HCT116 (cell line): ENCODE data around the gene PCDHGA1. TPM values are rescaled to one million over a fixed set of nuclear protein-coding genes. Genes with fewer than 3 reads are reported as not detected.

Experiments
- ATAC-seq: fragments of 200-7000 bp; cut with Tn5 transposase; 2 replicates; pipeline ENCODE4 v1.9.1; 2020; ENCODE audit warnings: mild to moderate bottlenecking, moderate library complexity
- BruUV-seq: library from RNA; stranded (reverse); fragments of 400-500 nt; replicated peaks from 2 replicates; lab custom pipeline; 2021; lab: Mats Ljungman, UMichigan
- CTCF ChIA-PET: fragments of 300-600 bp; sonication (Branson Sonifier 250); formaldehyde crosslinking; loops from one replicate; lab custom pipeline; 2021; ENCODE audit warnings: antibody characterized with exemption; lab: Charles Lee
- POLR2A ChIA-PET: fragments of 300-600, 350-600 bp; sonication (Branson Sonifier 250); formaldehyde crosslinking; loops from one replicate; lab custom pipeline; 2021; ENCODE audit warnings: antibody characterized with exemption; lab: Charles Lee
- RAD21 ChIA-PET, 2 experiments: fragments of 300-600 bp; sonication (Branson Sonifier 250); formaldehyde crosslinking; loops; one replicate each; lab custom pipeline; 2023; ENCODE audit warnings: low total read pairs in 2 of 2; ENCODE audit not compliant: uncharacterized antibody in 2 of 2, unreplicated experiment in 2 of 2, low non-redundant PET in 1 of 2; lab: Charles Lee
- DNase-seq: peaks from one replicate; pipeline ENCODE4 v3.0.0-alpha.2; 2010; ENCODE audit warnings: low read depth, low spot score
- H2AFZ ChIP-seq: fragments of 200-600 bp; shearing (Covaris generic), sonication (generic); 2 replicates; pipeline ENCODE4 v1.6.1; 2017; ENCODE audit warnings: low read depth, mixed run types, mixed read lengths, antibody characterized with exemption, low read length; ENCODE audit not compliant: poor library complexity, severe bottlenecking
- H3K27ac ChIP-seq: 2 replicates; pipeline ENCODE4 v1.5.1; 2012; ENCODE audit warnings: low read depth, low read length
- H3K27me3 ChIP-seq: fragments of 200-600 bp; sonication (generic); 2 replicates; pipeline ENCODE4 v1.6.1; 2016; ENCODE audit warnings: mixed run types, low read length, mixed read lengths; ENCODE audit not compliant: insufficient read depth
- H3K36me3 ChIP-seq, 2 experiments: fragments of 200-500 bp in 1 of 2; fragments of 200-600 bp in 1 of 2; sonication (Bioruptor generic) in 1 of 2; sonication (generic) in 1 of 2; 2 replicates each; pipeline versions ENCODE4 v1.5.1 to v1.6.1; 2014 to 2016; ENCODE audit warnings: low read length in 2 of 2, inconsistent platforms in 1 of 2, mixed read lengths in 1 of 2, mixed run types in 1 of 2; ENCODE audit not compliant: insufficient read depth in 2 of 2, control insufficient read depth in 1 of 2
- H3K4me1 ChIP-seq, 2 experiments: fragments of 200-600 bp in 1 of 2; sonication (generic) in 1 of 2; 2 replicates each; pipeline versions ENCODE4 v1.5.1 to v1.6.1; 2012 to 2017; ENCODE audit warnings: low read length in 2 of 2, inconsistent platforms in 1 of 2, mild to moderate bottlenecking in 1 of 2, mixed read lengths in 1 of 2, mixed run types in 1 of 2, moderate library complexity in 1 of 2; ENCODE audit not compliant: insufficient read depth in 2 of 2, control insufficient read depth in 1 of 2
- H3K4me2 ChIP-seq: fragments of 200-600 bp; sonication (generic); 2 replicates; pipeline ENCODE4 v1.6.1; 2017; ENCODE audit warnings: mixed run types, low read length, mixed read lengths
- H3K4me3 ChIP-seq, 2 experiments: fragments of 200-600 bp in 1 of 2; sonication (generic) in 1 of 2; replicated peaks in 1 of 2; 2 replicates each; pipeline ENCODE4 v1.5.1; 2011 to 2016; ENCODE audit warnings: low read length in 2 of 2, control low read depth in 1 of 2, low read depth in 1 of 2, mild to moderate bottlenecking in 1 of 2, mixed read lengths in 1 of 2, mixed run types in 1 of 2
- H3K79me2 ChIP-seq: fragments of 200-600 bp; sonication (generic); 2 replicates; pipeline ENCODE4 v1.6.1; 2017; ENCODE audit warnings: mild to moderate bottlenecking, mixed run types, low read length, moderate library complexity, mixed read lengths; ENCODE audit not compliant: insufficient read depth
- H3K9ac ChIP-seq: fragments of 200-600 bp; sonication (generic); 2 replicates; pipeline ENCODE4 v1.6.1; 2016; ENCODE audit warnings: low read length, mixed read lengths
- H3K9me2 ChIP-seq: fragments of 200-600 bp; sonication (generic), shearing (Covaris generic); 2 replicates; pipeline ENCODE4 v1.6.1; 2017; ENCODE audit warnings: mixed run types, mild to moderate bottlenecking, moderate library complexity; ENCODE audit not compliant: insufficient read depth
- H3K9me3 ChIP-seq, 2 experiments: fragments of 200-500 bp in 1 of 2; fragments of 200-600 bp in 1 of 2; sonication (Bioruptor generic) in 1 of 2; sonication (generic) in 1 of 2; 2 replicates each; pipeline ENCODE4 v1.6.1; 2014 to 2017; ENCODE audit warnings: low read length in 2 of 2, mixed read lengths in 2 of 2, inconsistent platforms in 1 of 2, low read depth in 1 of 2, mild to moderate bottlenecking in 1 of 2, mixed run types in 1 of 2, moderate library complexity in 1 of 2; ENCODE audit not compliant: control insufficient read depth in 1 of 2, insufficient read depth in 1 of 2
- H4K20me1 ChIP-seq: fragments of 200-600 bp; sonication (generic), shearing (Covaris generic); 2 replicates; pipeline ENCODE4 v1.6.1; 2017; ENCODE audit warnings: mixed run types, mild to moderate bottlenecking, moderate library complexity; ENCODE audit not compliant: insufficient read depth
- CEBPB ChIP-seq: IDR thresholded peaks from 2 replicates; pipeline ENCODE4 v1.6.1; 2012; ENCODE audit warnings: low read depth
- CTCF ChIP-seq, 3 experiments: fragments of 200-600 bp in 1 of 3; sonication (generic) in 1 of 3; IDR thresholded peaks in 2 of 3; conservative IDR thresholded peaks in 1 of 3; 2 replicates each; pipeline ENCODE4 v1.5.1; 2012 to 2017; ENCODE audit warnings: low read depth in 2 of 3, low read length in 2 of 3, antibody characterized with exemption in 1 of 3, borderline replicate concordance in 1 of 3, control low read depth in 1 of 3, mild to moderate bottlenecking in 1 of 3, mixed read lengths in 1 of 3, mixed run types in 1 of 3, moderate library complexity in 1 of 3; ENCODE audit not compliant: insufficient read depth in 1 of 3
- FOSL1 ChIP-seq: IDR thresholded peaks from 2 replicates; pipeline ENCODE4 v1.6.1; 2012; ENCODE audit warnings: low read depth
- POLR2AphosphoS5 ChIP-seq: IDR thresholded peaks from 2 replicates; pipeline ENCODE4 v1.6.1; 2011; ENCODE audit warnings: mild to moderate bottlenecking, low read depth, low read length, moderate library complexity
- RAD21 ChIP-seq: IDR thresholded peaks from 2 replicates; pipeline ENCODE4 v1.6.1; 2012; ENCODE audit warnings: low read depth, mild to moderate bottlenecking
- REST ChIP-seq: IDR thresholded peaks from 2 replicates; pipeline ENCODE4 v1.6.1; 2012; ENCODE audit warnings: low read depth
- SRF ChIP-seq: IDR thresholded peaks from 2 replicates; pipeline ENCODE4 v1.6.1; 2012; ENCODE audit warnings: low read depth
- ZBTB33 ChIP-seq: IDR thresholded peaks from 2 replicates; pipeline ENCODE4 v1.6.1; 2011; ENCODE audit warnings: mild to moderate bottlenecking, low read length, moderate library complexity; ENCODE audit not compliant: insufficient replicate concordance; ENCODE audit errors: extremely low read depth
- ZNF274 ChIP-seq: fragments of 200-500 bp; sonication (Bioruptor generic); IDR thresholded peaks from 2 replicates; pipeline ENCODE4 v1.6.1; 2014; ENCODE audit warnings: mild to moderate bottlenecking, low read depth, low read length, inconsistent platforms
- intact Hi-C: fragments of 100-400 bp; cut with micrococcal nuclease; formaldehyde crosslinking; loops from 2 replicates; pipeline ENCODE4 v1.10.0; 2022
- total RNA-seq: library from RNA; stranded (reverse); gene quantifications from one replicate; pipeline ENCODE4 v1.2.1, GENCODE V29; 2021; ENCODE audit not compliant: unreplicated experiment

The PCDHGA1 gene
- total RNA-seq, 1 experiment from 2014 or later, result 0.05 TPM

GRCh38 chr5:141476132-141476911, 146.0 kb downstream of the PCDHGA1 start:
- Histone ChIP-seq H3K4me2 (no peak overlapping the region), H3K4me1 (no peaks in the 10 kb centered on the region), H3K79me2 (no peaks in the 10 kb centered on the region), H3K9ac (no peak overlapping the region), H2AFZ (no peak overlapping the region), H3K27me3 (no peaks in the 10 kb centered on the region), H3K9me2 (no peaks in the 10 kb centered on the region), H3K9me3 (no peaks in the 10 kb centered on the region), H3K27ac (no peak overlapping the region), H3K4me3 (no peak overlapping the region), H4K20me1 (no peaks in the 10 kb centered on the region), H3K36me3 (no peaks in the 10 kb centered on the region)
- BruUV-seq, result no TSS peak
- no peak for DNase-seq
- TF ChIP-seq POLR2AphosphoS5 (no peak), CTCF (IDR thresholded peaks at IDR 0.05 in 2 of 3, conservative IDR thresholded peaks at IDR 0.05 in 1 of 3; ENCODE audit: borderline replicate concordance in 1 of 3, insufficient read depth in 1 of 3, low read depth in 2 of 3, low read length in 2 of 3) (no peak), SRF (no peak), ZBTB33 (no peak), ZNF274 (no peak), REST (no peak), CEBPB (no peak), FOSL1 (no peak), RAD21 (no peak)
- ATAC-seq, result no peak
- ChIA-PET RAD21 (no interaction called here), CTCF (no interaction called here), POLR2A (no interaction called here)
- intact Hi-C loops, result no loop called here
